ENCODE measurements around the gene CKS2. TPM values are rescaled to one million over a fixed set of nuclear protein-coding genes. Genes with fewer than 3 reads are reported as not detected.

Gene CKS2
- polyA plus RNA-seq, 1 donor (not counting 4 experiments of a cell fraction or from before 2014, with no cell fraction given): 291 TPM

DNA sequence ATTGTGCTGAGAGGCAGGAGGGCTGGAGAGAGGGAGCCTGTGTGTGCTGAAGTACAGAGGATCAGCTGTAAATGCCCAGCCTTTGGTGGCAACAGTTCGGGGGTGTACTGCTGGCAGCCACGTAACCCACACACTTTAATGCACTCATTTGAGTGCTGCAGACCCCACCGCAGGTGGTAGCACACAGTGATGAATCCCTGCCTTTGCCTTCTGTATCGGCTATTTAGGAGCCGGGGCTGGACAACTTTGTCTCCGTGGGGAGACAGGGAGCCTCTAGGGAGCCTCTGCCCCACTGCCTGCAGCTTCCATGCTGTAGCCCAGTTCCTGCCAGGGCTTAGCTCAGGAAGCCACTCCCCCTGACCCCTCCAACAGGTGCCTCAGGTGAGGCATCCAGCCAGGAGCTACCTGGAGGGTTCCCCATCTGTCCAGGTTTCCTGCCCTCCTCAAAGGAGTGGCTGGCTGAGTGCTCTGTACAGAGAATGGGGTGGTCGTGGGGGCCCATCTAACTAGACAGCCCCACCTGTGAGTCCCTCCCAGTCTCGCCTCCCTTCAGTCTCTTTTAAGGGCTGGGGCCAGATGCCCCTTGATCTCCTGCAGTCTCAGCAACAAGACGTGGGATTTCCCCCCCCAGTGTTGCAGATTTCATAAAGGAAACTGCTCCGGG is 51.8 kb downstream of the CKS2 start:
- no peak for DNase-seq (ENCODE audit: low read depth, low spot score)
- Histone ChIP-seq H3K9me3 (ENCODE audit: control insufficient read depth, low read depth, low read length) (no peaks in the 10 kb centered on the region), H3K4me3 (ENCODE audit: control insufficient read depth in 2 of 3, extremely low read depth in 1 of 3, insufficient read depth in 2 of 3, low read depth in 1 of 3, low read length in 3 of 3) (no peak overlapping the region), H3K27ac (ENCODE audit: control insufficient read depth, insufficient read depth, low read length) (no peak overlapping the region), H3K27me3 (ENCODE audit: control insufficient read depth, extremely low read depth, insufficient read depth, low read length) (no peaks in the 10 kb centered on the region), H3K9ac (ENCODE audit: control insufficient read depth, extremely low read depth, insufficient read depth, low read length) (no peak overlapping the region), H3K4me1 (ENCODE audit: control insufficient read depth, extremely low read depth, insufficient read depth, low read length) (no peaks in the 10 kb centered on the region), H3K79me2 (ENCODE audit: control insufficient read depth, insufficient read depth, low read length) (no peaks in the 10 kb centered on the region), H2AFZ (ENCODE audit: control insufficient read depth, low read length) (no peak overlapping the region), H3K4me2 (ENCODE audit: control insufficient read depth, extremely low read depth, insufficient read depth, low read depth, low read length) (no peak overlapping the region), H3K36me3 (ENCODE audit: control insufficient read depth in 2 of 2, extremely low read depth in 1 of 2, insufficient read depth in 2 of 2, low read length in 2 of 2) (peaks cover 20 to 28% of the 10 kb centered on the region in 2 experiments), H4K20me1 (ENCODE audit: control insufficient read depth, extremely low read depth, insufficient read depth, low read length) (no peaks in the 10 kb centered on the region), H3K9me1 (ENCODE audit: control insufficient read depth, extremely low read depth, insufficient read depth, low read length) (no peaks in the 10 kb centered on the region)
- dilution Hi-C loops (cut with MboI; ENCODE audit: extremely low pct_ligation_motif_present, low sequenced_read_pairs): no loop called here
- no peak for TF ChIP-seq EZH2 (IDR thresholded peaks at IDR 0.05; ENCODE audit: low read length)
- TF ChIP-seq, protein P1, sequence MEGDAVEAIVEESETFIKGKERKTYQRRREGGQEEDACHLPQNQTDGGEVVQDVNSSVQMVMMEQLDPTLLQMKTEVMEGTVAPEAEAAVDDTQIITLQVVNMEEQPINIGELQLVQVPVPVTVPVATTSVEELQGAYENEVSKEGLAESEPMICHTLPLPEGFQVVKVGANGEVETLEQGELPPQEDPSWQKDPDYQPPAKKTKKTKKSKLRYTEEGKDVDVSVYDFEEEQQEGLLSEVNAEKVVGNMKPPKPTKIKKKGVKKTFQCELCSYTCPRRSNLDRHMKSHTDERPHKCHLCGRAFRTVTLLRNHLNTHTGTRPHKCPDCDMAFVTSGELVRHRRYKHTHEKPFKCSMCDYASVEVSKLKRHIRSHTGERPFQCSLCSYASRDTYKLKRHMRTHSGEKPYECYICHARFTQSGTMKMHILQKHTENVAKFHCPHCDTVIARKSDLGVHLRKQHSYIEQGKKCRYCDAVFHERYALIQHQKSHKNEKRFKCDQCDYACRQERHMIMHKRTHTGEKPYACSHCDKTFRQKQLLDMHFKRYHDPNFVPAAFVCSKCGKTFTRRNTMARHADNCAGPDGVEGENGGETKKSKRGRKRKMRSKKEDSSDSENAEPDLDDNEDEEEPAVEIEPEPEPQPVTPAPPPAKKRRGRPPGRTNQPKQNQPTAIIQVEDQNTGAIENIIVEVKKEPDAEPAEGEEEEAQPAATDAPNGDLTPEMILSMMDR (optimal IDR thresholded peaks at IDR 0.05 in 1 of 3, IDR thresholded peaks at IDR 0.05 in 1 of 3, conservative IDR thresholded peaks at IDR 0.05 in 1 of 3; ENCODE audit: extremely low read depth in 1 of 3, insufficient read depth in 2 of 3, low read length in 3 of 3): no peak
- FAIRE-seq: no peak

DNA sequence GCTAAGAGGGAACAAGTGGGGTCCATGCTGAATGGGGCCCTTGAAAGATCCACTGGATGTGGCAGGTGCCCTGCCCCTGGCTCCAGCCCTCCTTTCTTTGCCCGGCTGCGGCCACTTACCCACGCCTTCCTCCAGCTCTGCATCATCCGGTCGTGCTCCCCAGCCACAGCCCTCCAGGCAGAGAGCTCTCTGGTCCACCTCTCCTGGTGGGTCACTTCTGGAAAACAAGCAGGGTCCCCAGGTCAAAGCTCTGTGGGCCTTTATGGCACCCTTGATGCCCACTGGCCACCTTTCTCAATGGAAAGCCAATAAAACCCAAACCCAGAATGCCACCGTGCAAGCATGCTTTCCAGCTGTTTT is 52.3 kb downstream of the CKS2 start:
- Histone ChIP-seq H3K4me1 (ENCODE audit: control insufficient read depth, extremely low read depth, insufficient read depth, low read length) (no peaks in the 10 kb centered on the region), H4K20me1 (ENCODE audit: control insufficient read depth, extremely low read depth, insufficient read depth, low read length) (no peaks in the 10 kb centered on the region), H3K36me3 (ENCODE audit: control insufficient read depth in 2 of 2, extremely low read depth in 1 of 2, insufficient read depth in 2 of 2, low read length in 2 of 2) (peaks cover 18 to 25% of the 10 kb centered on the region in 2 experiments), H3K4me3 (ENCODE audit: control insufficient read depth in 2 of 3, extremely low read depth in 1 of 3, insufficient read depth in 2 of 3, low read depth in 1 of 3, low read length in 3 of 3) (no peak overlapping the region), H3K9me1 (ENCODE audit: control insufficient read depth, extremely low read depth, insufficient read depth, low read length) (no peaks in the 10 kb centered on the region), H2AFZ (ENCODE audit: control insufficient read depth, low read length) (no peak overlapping the region), H3K27me3 (ENCODE audit: control insufficient read depth, extremely low read depth, insufficient read depth, low read length) (no peaks in the 10 kb centered on the region), H3K27ac (ENCODE audit: control insufficient read depth, insufficient read depth, low read length) (no peak overlapping the region), H3K79me2 (ENCODE audit: control insufficient read depth, insufficient read depth, low read length) (no peaks in the 10 kb centered on the region), H3K9me3 (ENCODE audit: control insufficient read depth, low read depth, low read length) (no peaks in the 10 kb centered on the region), H3K9ac (ENCODE audit: control insufficient read depth, extremely low read depth, insufficient read depth, low read length) (no peak overlapping the region), H3K4me2 (ENCODE audit: control insufficient read depth, extremely low read depth, insufficient read depth, low read depth, low read length) (no peak overlapping the region)
- DNase-seq (ENCODE audit: low read depth, low spot score): no peak
- TF ChIP-seq EZH2 (IDR thresholded peaks at IDR 0.05; ENCODE audit: low read length): no peak
- TF ChIP-seq, protein P1 (optimal IDR thresholded peaks at IDR 0.05 in 1 of 3, IDR thresholded peaks at IDR 0.05 in 1 of 3, conservative IDR thresholded peaks at IDR 0.05 in 1 of 3; ENCODE audit: extremely low read depth in 1 of 3, insufficient read depth in 2 of 3, low read length in 3 of 3): no peak
- FAIRE-seq: no peak
- dilution Hi-C loops (cut with MboI; ENCODE audit: extremely low pct_ligation_motif_present, low sequenced_read_pairs): no loop called here
